ENCODE results near the gene CD300E. TPM values are rescaled to one million over a fixed set of nuclear protein-coding genes. Genes with fewer than 3 reads are reported as not detected.

Gene CD300E
- total RNA-seq, 1 experiment from 2014 or later: not detected

DNA sequence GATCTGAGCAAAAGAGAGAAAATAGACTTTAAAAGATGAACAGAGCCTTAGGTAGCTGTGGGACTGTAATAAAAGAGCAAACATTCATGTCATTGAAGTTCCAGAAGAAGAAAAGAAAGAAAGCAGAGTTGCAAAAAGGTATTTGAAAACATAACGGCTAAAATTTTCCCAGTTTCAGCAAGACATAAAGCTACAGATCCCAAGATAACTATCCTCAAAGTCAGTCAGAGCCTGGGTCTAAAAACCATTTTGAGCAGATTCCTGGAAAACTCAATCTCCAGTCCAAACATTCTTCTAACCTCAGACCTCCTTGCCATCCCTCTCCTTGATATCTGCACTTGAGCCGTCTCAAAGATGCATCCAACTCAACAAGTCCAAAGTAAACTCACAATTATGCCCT lies 20.9 kb upstream of the CD300E start:
- BruUV-seq (replicated peaks): no TSS peak
- intact Hi-C loops (cut with micrococcal nuclease): no loop called here
- H3K4me3 Mint-ChIP-seq (ENCODE audit: unreplicated experiment): no peak overlapping the region
- H3K36me3 Mint-ChIP-seq (ENCODE audit: insufficient read depth, unreplicated experiment): no peaks in the 10 kb centered on the region
- no peaks in the 10 kb centered on the region for H3K9me3 Mint-ChIP-seq (ENCODE audit: unreplicated experiment)
- no peak for DNase-seq (ENCODE audit: unreplicated experiment)
- no peaks in the 10 kb centered on the region for H3K4me1 Mint-ChIP-seq (ENCODE audit: insufficient read depth, unreplicated experiment)
- H3K27ac Mint-ChIP-seq (ENCODE audit: low read depth, unreplicated experiment): no peak overlapping the region
- TF ChIP-seq, protein P1, sequence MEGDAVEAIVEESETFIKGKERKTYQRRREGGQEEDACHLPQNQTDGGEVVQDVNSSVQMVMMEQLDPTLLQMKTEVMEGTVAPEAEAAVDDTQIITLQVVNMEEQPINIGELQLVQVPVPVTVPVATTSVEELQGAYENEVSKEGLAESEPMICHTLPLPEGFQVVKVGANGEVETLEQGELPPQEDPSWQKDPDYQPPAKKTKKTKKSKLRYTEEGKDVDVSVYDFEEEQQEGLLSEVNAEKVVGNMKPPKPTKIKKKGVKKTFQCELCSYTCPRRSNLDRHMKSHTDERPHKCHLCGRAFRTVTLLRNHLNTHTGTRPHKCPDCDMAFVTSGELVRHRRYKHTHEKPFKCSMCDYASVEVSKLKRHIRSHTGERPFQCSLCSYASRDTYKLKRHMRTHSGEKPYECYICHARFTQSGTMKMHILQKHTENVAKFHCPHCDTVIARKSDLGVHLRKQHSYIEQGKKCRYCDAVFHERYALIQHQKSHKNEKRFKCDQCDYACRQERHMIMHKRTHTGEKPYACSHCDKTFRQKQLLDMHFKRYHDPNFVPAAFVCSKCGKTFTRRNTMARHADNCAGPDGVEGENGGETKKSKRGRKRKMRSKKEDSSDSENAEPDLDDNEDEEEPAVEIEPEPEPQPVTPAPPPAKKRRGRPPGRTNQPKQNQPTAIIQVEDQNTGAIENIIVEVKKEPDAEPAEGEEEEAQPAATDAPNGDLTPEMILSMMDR (IDR thresholded peaks at IDR 0.05; ENCODE audit: unreplicated experiment): no peak
- ChIA-PET CTCF (no interaction called here), POLR2A (no interaction called here)
- peaks cover 35% of the 10 kb centered on the region for H3K27me3 Mint-ChIP-seq (ENCODE audit: insufficient read depth, unreplicated experiment)

DNA sequence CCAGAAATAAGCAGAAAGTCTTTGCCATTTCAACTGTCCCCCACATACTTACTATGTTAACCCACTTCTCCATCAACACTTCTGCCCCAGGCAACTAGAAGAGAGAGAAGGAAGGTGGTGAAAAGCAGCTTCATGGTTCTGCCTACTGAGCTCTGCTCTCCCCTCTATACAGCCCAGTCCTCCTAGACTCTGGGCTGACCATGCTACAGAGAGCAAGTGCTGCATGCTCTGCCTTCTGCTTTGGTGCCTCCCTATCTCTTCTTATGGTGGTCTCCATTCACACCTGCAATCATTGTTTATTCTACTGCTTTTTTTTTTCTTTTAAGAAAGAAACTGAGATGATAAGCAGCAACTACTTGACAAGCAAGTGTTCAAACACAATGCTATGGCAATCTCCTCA lies 20.3 kb upstream of the CD300E start:
- Mint-ChIP-seq H3K4me1 (ENCODE audit: insufficient read depth, unreplicated experiment) (no peaks in the 10 kb centered on the region), H3K4me3 (ENCODE audit: unreplicated experiment) (no peak overlapping the region), H3K27me3 (ENCODE audit: insufficient read depth, unreplicated experiment) (peaks cover 35% of the 10 kb centered on the region), H3K36me3 (ENCODE audit: insufficient read depth, unreplicated experiment) (no peaks in the 10 kb centered on the region), H3K27ac (ENCODE audit: low read depth, unreplicated experiment) (no peak overlapping the region), H3K9me3 (ENCODE audit: unreplicated experiment) (no peaks in the 10 kb centered on the region)
- BruUV-seq (replicated peaks): no TSS peak
- DNase-seq (ENCODE audit: unreplicated experiment): no peak
- TF ChIP-seq, protein P1 (IDR thresholded peaks at IDR 0.05; ENCODE audit: unreplicated experiment): no peak
- intact Hi-C loops (cut with micrococcal nuclease): no loop called here
- ChIA-PET POLR2A (no interaction called here), CTCF (no interaction called here)

DNA sequence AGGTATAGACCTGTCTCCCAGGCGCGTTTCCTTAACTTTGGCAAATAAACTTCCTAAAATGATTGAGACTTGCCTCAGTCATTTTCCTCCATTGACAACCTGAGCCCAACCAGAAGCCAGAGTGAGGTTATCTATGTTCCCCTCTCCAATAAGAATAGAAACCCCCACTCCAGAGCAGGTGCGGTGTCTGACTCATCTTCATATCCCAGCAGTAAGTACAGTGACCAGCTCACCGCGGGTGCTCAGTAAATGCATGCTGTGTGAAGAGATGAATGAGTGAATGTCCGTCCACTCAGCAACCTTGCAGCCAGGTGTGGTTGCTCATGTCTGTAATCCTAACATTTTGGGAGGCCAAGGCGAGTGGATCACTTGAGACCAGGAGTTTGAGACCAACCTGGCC lies 19.5 kb upstream of the CD300E start:
- Mint-ChIP-seq H3K4me3 (ENCODE audit: unreplicated experiment) (no peak overlapping the region), H3K9me3 (ENCODE audit: unreplicated experiment) (no peaks in the 10 kb centered on the region), H3K4me1 (ENCODE audit: insufficient read depth, unreplicated experiment) (no peaks in the 10 kb centered on the region), H3K27ac (ENCODE audit: low read depth, unreplicated experiment) (no peak overlapping the region), H3K27me3 (ENCODE audit: insufficient read depth, unreplicated experiment) (peaks cover 35% of the 10 kb centered on the region), H3K36me3 (ENCODE audit: insufficient read depth, unreplicated experiment) (no peaks in the 10 kb centered on the region)
- intact Hi-C loops (cut with micrococcal nuclease): no loop called here
- no peak for DNase-seq (ENCODE audit: unreplicated experiment)
- BruUV-seq (replicated peaks): no TSS peak
- TF ChIP-seq, protein P1 (IDR thresholded peaks at IDR 0.05; ENCODE audit: unreplicated experiment): no peak
- CTCF ChIA-PET: no interaction called here
- POLR2A ChIA-PET: no interaction called here

DNA sequence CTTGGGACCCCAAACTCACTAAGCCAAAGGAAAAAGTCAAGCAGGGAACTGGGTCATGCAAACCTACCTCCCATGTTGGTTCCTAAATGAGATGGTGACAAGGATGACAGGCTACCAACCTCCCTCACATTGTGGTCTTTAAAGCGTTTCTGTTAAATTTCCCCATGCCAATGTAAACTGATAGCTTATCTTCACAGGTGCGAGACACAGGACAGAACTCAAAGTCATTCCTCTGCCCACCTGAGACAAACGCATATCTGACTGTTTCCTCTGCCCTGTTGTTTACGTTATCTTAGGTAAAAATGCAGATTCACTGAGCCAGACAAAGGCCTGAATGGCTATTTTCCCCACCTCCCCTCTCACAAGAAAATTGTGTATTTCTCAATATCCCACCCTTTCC lies 19.0 kb upstream of the CD300E start:
- Mint-ChIP-seq H3K9me3 (ENCODE audit: unreplicated experiment) (no peaks in the 10 kb centered on the region), H3K27ac (ENCODE audit: low read depth, unreplicated experiment) (no peak overlapping the region), H3K4me1 (ENCODE audit: insufficient read depth, unreplicated experiment) (no peaks in the 10 kb centered on the region), H3K4me3 (ENCODE audit: unreplicated experiment) (no peak overlapping the region), H3K27me3 (ENCODE audit: insufficient read depth, unreplicated experiment) (peaks cover 35% of the 10 kb centered on the region), H3K36me3 (ENCODE audit: insufficient read depth, unreplicated experiment) (no peaks in the 10 kb centered on the region)
- CTCF ChIA-PET: no interaction called here
- POLR2A ChIA-PET: no interaction called here
- intact Hi-C loops (cut with micrococcal nuclease): no loop called here
- TF ChIP-seq, protein P1 (IDR thresholded peaks at IDR 0.05; ENCODE audit: unreplicated experiment): no peak
- no peak for DNase-seq (ENCODE audit: unreplicated experiment)
- BruUV-seq (replicated peaks): no TSS peak
